ENCODE results near the gene PLXNC1. TPM values are rescaled to one million over a fixed set of nuclear protein-coding genes. Genes with fewer than 3 reads are reported as not detected.

The PLXNC1 gene
- total RNA-seq, 4 donors from 2014 or later = 4.8 to 6.8 (median 6.2) TPM

DNA sequence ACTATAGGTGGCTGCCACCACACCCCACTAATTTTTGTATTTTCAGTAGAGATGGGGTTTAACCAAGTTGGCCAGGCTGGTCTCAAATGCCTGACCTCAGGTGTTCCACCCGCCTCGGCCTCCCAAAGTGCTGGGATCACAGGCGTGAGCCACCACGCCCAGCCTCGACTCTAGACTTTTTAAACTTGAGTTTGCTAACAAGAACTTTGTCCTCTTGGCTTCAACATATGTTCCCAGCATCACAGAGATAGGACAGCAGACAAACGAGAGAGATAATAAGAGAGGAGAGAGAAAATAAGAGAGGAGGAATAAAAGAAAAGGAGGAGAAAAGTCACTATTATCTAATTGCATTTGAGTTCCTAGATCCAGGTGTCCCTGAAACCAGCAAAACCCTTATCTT lies 192.2 kb downstream of the PLXNC1 start:
- TF ChIP-seq POLR2AphosphoS5 (IDR thresholded peaks at IDR 0.05) = no peak
- TF ChIP-seq, protein P1, sequence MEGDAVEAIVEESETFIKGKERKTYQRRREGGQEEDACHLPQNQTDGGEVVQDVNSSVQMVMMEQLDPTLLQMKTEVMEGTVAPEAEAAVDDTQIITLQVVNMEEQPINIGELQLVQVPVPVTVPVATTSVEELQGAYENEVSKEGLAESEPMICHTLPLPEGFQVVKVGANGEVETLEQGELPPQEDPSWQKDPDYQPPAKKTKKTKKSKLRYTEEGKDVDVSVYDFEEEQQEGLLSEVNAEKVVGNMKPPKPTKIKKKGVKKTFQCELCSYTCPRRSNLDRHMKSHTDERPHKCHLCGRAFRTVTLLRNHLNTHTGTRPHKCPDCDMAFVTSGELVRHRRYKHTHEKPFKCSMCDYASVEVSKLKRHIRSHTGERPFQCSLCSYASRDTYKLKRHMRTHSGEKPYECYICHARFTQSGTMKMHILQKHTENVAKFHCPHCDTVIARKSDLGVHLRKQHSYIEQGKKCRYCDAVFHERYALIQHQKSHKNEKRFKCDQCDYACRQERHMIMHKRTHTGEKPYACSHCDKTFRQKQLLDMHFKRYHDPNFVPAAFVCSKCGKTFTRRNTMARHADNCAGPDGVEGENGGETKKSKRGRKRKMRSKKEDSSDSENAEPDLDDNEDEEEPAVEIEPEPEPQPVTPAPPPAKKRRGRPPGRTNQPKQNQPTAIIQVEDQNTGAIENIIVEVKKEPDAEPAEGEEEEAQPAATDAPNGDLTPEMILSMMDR (IDR thresholded peaks at IDR 0.05) = no peak
- no peak for TF ChIP-seq POLR2A (IDR thresholded peaks at IDR 0.05)
- TF ChIP-seq EP300 (IDR thresholded peaks at IDR 0.05) = no peak
- no peaks in the 10 kb centered on the region for H3K27me3 ChIP-seq
- ATAC-seq = no peak
- H3K4me1 ChIP-seq = no peaks in the 10 kb centered on the region
- WGBS, 2 donors (ENCODE audit: low coverage in 1 of 2) = 100% methylated on average over 1 of the region's 6 CpGs; no CpG with 5 or more reads in 1 of the 2 donors
- no peak overlapping the region for H3K4me3 ChIP-seq
- H3K27ac ChIP-seq = no peak overlapping the region
- peaks cover 0 to 8% of the 10 kb centered on the region in 2 donors for H3K36me3 ChIP-seq
- H3K9me3 ChIP-seq = no peaks in the 10 kb centered on the region

DNA sequence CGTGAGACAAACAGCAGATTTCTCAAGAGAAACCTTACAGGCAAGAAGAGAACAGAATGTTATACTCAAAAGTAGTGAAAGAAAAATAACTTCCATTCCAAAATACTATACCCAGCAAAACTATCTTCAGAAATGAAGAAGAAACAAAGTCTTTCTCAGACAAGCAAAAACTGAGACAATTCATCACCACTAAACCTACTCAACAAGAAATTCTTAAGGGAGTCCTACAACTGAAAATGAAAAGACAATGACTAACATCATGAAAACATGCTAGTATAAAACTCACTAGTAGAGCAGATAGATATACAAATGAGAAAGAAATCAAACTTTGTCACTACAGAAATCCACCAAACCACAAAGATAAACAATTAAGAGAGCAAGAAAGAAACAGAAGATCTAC lies 204.8 kb downstream of the PLXNC1 start:
- Histone ChIP-seq H3K27me3 (no peaks in the 10 kb centered on the region), H3K36me3 (peaks cover 0 to 60% of the 10 kb centered on the region in 2 donors), H3K27ac (no peak overlapping the region), H3K9me3 (peaks cover 0 to 59% (median 0%) of the 10 kb centered on the region in 3 donors), H3K4me3 (no peak overlapping the region), H3K4me1 (no peaks in the 10 kb centered on the region)
- no peak for TF ChIP-seq EP300 (IDR thresholded peaks at IDR 0.05)
- TF ChIP-seq, protein P1 (IDR thresholded peaks at IDR 0.05) = no peak
- no peak for TF ChIP-seq POLR2A (IDR thresholded peaks at IDR 0.05)
- TF ChIP-seq POLR2AphosphoS5 (IDR thresholded peaks at IDR 0.05) = no peak
- 100% methylated on average over 1 of the region's 1 CpG for WGBS, 2 donors (ENCODE audit: low coverage in 1 of 2)
- ATAC-seq = no peak
